ENCODE data around the gene CRTC2.

CRTC2 gene

DNA sequence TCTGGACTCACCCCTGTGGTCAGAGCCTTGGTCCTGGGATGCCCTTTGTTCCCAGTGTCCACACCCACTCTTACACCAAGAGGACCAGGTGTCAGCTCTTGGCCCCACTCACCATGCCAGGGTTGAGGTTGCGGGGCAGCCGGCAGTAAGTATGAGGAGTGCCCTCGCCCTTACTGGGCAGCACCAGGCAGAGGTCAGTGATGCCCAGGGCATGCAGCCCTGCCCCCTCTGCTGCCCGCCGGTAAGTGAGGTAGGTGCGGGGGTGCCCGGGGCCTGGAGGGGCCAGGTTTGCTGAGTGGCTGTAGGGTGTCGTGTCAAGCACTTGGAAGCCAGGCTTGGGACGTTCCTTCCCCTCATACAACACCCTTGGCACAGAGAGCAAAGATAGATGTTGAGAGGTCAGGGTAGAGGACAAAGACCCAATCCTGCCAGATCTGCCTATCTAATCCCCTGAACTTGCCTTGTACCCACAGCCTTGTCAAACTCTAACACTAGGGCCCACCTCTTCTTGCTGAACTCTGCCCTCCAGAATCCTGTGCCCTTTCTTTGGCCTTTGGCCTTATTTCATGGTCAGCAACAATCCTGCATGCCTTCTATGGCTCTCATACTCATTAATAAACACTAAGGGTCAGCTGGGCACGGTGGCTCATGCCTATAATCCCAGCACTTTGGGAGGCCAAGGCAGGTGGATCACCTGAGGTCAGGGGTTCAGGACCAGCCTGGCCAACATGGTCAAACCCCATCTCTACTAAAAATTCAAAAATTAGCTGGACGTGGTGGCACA lies 15.5 kb downstream of the CRTC2 start:
- Histone ChIP-seq H3K36me3 (ENCODE audit: control insufficient read depth, insufficient read depth, low read length) (peaks cover 28% of the 10 kb centered on the region), H3K9ac (ENCODE audit: low read depth, low read length) (no peak overlapping the region)

DNA sequence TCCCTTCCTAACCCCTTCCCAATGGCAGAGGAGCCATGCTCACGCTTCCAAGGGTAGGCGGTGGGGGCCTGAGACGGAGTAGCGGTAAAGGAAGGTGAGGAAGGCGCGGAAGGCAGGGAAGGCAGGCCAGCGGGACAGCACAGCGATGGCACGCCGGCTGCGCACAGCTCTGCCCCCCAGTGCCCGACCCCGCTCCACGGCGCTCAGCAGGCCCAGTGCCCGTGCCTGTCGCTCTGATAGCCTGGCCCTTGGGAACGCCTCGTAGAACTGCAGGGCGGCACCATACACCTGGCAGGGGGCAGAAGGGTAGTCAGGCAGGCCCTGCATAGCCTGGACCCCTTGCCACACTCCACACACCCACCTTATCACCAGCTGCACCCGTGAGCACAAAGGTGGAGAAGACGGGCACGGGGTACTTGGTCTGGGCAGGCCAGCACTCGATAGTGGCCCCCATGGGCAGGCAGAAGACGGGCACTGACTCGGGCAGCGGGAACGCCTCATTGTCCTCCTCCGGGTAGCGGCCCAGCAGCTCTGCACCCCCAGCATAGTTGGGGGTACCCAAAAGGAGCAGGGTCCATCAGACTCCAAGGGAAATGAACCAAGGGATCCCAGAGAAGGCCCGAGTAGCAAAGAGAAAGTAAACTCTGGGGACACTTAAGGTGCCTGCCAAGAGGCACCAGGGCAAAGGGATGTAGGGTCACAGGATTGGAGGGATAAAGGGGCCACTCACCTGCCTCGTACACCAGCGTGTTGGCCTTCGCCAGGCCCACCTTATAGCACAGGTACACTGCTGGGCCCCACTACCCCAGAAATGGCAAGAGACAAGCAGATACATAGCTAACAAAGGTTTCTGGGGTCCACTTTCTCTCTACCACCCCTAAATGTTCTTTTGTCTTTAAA lies 16.3 kb downstream of the CRTC2 start:
- Histone ChIP-seq H3K27me3 (ENCODE audit: control insufficient read depth, insufficient read depth, low read length) (no peaks in the 10 kb centered on the region), H3K9me3 (ENCODE audit: control insufficient read depth, insufficient read depth, low read length) (no peaks in the 10 kb centered on the region), H3K4me3 (ENCODE audit: low read depth, low read length) (no peak overlapping the region), H3K9ac (ENCODE audit: low read depth, low read length) (no peak overlapping the region), H3K4me1 (ENCODE audit: control insufficient read depth, insufficient read depth, low read length) (peaks cover 4% of the 10 kb centered on the region), H3K36me3 (ENCODE audit: control insufficient read depth, insufficient read depth, low read length) (peaks cover 37% of the 10 kb centered on the region)

More for the DNA sequence above, 15.5 kb downstream of the CRTC2 start:
- Histone ChIP-seq H3K4me1 (ENCODE audit: control insufficient read depth, insufficient read depth, low read length) (peaks cover 4% of the 10 kb centered on the region), H3K27me3 (ENCODE audit: control insufficient read depth, insufficient read depth, low read length) (no peaks in the 10 kb centered on the region), H3K9me3 (ENCODE audit: control insufficient read depth, insufficient read depth, low read length) (no peaks in the 10 kb centered on the region), H3K4me3 (ENCODE audit: low read depth, low read length) (no peak overlapping the region)

DNA sequence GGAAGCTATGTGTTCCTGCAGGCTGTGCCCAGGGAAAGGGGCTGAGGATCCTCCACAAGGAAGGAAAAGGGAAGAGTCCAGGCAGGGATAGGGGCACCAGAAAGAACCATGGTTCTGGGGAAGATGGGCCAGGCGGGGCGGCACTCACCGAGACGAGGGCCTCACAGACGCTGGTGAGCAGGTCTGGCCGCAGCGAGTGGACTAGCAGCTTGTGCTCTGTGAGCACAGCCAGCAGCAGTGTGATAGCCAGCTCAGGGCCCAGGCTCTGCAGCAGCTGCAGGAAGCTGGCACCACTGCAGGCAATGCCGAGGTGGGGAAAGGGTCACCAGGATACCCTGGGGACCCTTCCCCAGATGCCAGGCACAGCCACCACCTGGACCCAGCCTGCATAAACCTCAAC lies 17.7 kb downstream of the CRTC2 start:
- Histone ChIP-seq H3K9ac (ENCODE audit: low read depth, low read length) (no peak overlapping the region), H3K9me3 (ENCODE audit: control insufficient read depth, insufficient read depth, low read length) (no peaks in the 10 kb centered on the region), H3K4me1 (ENCODE audit: control insufficient read depth, insufficient read depth, low read length) (peaks cover 4% of the 10 kb centered on the region), H3K36me3 (ENCODE audit: control insufficient read depth, insufficient read depth, low read length) (peaks cover 45% of the 10 kb centered on the region), H3K4me3 (ENCODE audit: low read depth, low read length) (no peak overlapping the region), H3K27me3 (ENCODE audit: control insufficient read depth, insufficient read depth, low read length) (no peaks in the 10 kb centered on the region)

DNA sequence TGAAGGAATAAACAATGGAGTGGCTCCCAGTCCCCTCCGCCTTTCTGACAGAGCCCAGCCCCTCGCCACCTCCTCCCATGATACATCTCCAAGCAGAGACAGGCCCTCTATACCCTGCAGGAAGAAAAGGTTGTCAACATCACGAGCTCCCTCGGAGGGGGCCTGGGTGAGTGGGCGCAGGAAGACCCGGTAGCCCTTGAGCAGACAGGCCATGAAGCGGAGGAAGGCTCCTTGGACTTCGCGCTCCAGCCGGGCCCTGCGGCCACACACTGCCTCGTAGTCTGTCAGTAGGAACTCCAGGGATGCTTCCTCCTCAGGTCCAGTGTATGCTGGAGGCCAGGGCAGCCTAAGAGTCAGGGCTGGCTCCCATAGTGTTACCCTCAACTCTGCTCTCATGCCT lies 18.9 kb downstream of the CRTC2 start:
- H3K9ac ChIP-seq (ENCODE audit: low read depth, low read length), result no peak overlapping the region
- H3K4me1 ChIP-seq (ENCODE audit: control insufficient read depth, insufficient read depth, low read length), result no peaks in the 10 kb centered on the region
- no peak overlapping the region for H3K4me3 ChIP-seq (ENCODE audit: low read depth, low read length)
- H3K27me3 ChIP-seq (ENCODE audit: control insufficient read depth, insufficient read depth, low read length), result no peaks in the 10 kb centered on the region
- peaks cover 54% of the 10 kb centered on the region for H3K36me3 ChIP-seq (ENCODE audit: control insufficient read depth, insufficient read depth, low read length)
- H3K9me3 ChIP-seq (ENCODE audit: control insufficient read depth, insufficient read depth, low read length), result no peaks in the 10 kb centered on the region

DNA sequence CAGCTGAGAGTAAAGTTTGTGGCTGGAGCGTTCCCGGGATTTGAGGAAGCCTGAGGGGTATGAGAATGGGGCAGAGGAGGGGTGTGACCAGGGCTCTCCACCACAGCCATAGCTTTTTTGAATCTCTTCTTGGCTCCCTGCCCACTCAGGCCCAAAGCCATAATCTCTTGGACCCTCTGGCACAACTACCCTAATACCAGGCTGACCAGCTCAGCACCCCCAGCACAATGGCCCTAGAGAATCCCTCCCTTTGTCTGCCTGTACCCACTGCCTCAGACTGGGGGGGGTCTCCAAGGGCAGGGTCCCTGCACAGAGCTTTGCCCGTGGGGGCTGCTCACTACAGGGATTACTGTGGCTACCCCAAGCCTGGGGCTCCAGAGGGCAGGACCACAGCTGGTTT lies 19.4 kb downstream of the CRTC2 start:
- Histone ChIP-seq H3K36me3 (ENCODE audit: control insufficient read depth, insufficient read depth, low read length) (peaks cover 57% of the 10 kb centered on the region), H3K9ac (ENCODE audit: low read depth, low read length) (no peak overlapping the region), H3K9me3 (ENCODE audit: control insufficient read depth, insufficient read depth, low read length) (no peaks in the 10 kb centered on the region)

DNA sequence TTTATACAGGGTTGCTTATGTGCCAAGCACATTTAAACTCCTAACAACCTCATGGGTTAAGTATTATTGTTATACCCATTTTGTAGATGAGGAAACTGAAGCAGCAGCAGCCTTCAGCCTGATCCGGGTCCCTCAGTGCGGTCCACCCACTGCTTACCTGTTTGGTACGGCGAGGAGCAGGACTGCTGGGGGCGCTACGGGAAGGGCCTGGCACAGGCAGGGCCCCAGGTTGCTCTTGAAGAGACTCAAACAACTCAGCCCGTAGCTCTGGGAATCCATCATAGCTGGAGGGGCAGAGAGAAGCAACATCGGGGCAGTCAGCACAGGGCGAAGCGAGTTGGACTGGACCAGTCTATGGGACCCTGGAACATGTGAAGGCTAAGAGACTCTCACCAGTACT lies 21.1 kb downstream of the CRTC2 start:
- H3K9ac ChIP-seq (ENCODE audit: low read depth, low read length), result no peak overlapping the region
- no peaks in the 10 kb centered on the region for H3K27me3 ChIP-seq (ENCODE audit: control insufficient read depth, insufficient read depth, low read length)
- no peaks in the 10 kb centered on the region for H3K4me1 ChIP-seq (ENCODE audit: control insufficient read depth, insufficient read depth, low read length)
- H3K9me3 ChIP-seq (ENCODE audit: control insufficient read depth, insufficient read depth, low read length), result no peaks in the 10 kb centered on the region
- no peak overlapping the region for H3K4me3 ChIP-seq (ENCODE audit: low read depth, low read length)
- H3K36me3 ChIP-seq (ENCODE audit: control insufficient read depth, insufficient read depth, low read length), result peaks cover 69% of the 10 kb centered on the region

More for the DNA sequence above, 19.4 kb downstream of the CRTC2 start:
- H3K4me1 ChIP-seq (ENCODE audit: control insufficient read depth, insufficient read depth, low read length), result no peaks in the 10 kb centered on the region
- no peaks in the 10 kb centered on the region for H3K27me3 ChIP-seq (ENCODE audit: control insufficient read depth, insufficient read depth, low read length)
- no peak overlapping the region for H3K4me3 ChIP-seq (ENCODE audit: low read depth, low read length)

DNA sequence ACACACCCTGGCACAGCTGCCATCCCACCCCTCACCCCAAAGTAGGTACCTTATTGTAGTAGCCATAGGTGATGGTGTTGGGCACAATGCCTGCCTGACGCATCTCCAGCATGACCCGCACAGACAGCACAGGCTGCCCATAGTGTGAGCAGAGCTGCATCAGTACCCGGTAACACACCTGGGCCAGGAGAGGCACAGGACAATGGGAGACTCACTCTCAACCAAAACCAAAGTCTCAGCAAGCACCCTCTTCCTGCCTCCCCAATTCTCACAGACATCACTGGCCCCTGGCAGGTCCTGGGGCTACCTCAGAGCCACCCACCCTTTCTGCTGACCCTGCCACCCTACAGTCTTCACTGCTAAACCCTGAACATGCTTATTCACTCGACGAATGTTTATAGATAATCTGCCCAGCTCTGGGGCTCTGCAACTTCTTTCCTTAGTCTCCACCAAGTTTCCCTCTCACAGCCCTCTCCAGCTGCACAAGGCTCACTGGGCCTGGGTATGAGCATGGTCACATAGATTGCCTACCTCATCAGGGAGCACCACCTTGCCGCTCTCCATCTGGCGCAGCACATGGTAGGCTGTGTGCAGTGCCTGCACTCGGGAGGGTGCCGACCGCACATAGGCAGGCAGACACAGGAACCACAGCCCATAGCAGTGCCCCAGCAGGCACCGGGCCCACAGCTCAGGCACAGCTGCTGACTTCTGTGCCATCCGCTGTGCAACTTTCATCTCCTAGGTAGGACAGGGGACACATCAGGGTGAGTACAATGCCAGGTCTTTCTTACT lies 22.2 kb downstream of the CRTC2 start:
- Histone ChIP-seq H3K36me3 (ENCODE audit: control insufficient read depth, insufficient read depth, low read length) (peaks cover 72% of the 10 kb centered on the region), H3K27me3 (ENCODE audit: control insufficient read depth, insufficient read depth, low read length) (no peaks in the 10 kb centered on the region), H3K9ac (ENCODE audit: low read depth, low read length) (no peak overlapping the region), H3K4me3 (ENCODE audit: low read depth, low read length) (no peak overlapping the region), H3K9me3 (ENCODE audit: control insufficient read depth, insufficient read depth, low read length) (no peaks in the 10 kb centered on the region), H3K4me1 (ENCODE audit: control insufficient read depth, insufficient read depth, low read length) (no peaks in the 10 kb centered on the region)

DNA sequence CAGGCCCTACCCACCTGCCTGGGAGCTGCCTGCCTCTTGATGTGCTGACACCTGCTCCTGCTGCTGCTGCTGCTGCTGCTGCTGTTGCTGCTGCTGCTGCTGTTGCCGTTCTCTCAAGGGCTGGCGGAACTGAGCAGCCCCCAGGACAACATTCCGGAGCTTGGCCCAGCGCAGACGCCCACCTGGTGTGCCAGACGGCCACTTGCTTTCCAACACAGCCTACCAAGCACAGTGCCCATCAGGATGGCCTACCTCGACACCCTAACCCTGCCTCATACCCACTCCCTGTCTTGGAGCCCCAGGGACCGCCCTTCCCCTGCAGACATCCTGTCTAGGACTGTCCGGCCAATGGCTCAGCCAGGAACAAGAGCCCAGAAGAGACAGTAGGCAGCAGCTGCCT lies 23.7 kb downstream of the CRTC2 start:
- Histone ChIP-seq H3K4me3 (ENCODE audit: low read depth, low read length) (no peak overlapping the region), H3K9me3 (ENCODE audit: control insufficient read depth, insufficient read depth, low read length) (no peaks in the 10 kb centered on the region), H3K36me3 (ENCODE audit: control insufficient read depth, insufficient read depth, low read length) (peaks cover 69% of the 10 kb centered on the region), H3K9ac (ENCODE audit: low read depth, low read length) (no peak overlapping the region), H3K4me1 (ENCODE audit: control insufficient read depth, insufficient read depth, low read length) (no peaks in the 10 kb centered on the region), H3K27me3 (ENCODE audit: control insufficient read depth, insufficient read depth, low read length) (no peaks in the 10 kb centered on the region)

DNA sequence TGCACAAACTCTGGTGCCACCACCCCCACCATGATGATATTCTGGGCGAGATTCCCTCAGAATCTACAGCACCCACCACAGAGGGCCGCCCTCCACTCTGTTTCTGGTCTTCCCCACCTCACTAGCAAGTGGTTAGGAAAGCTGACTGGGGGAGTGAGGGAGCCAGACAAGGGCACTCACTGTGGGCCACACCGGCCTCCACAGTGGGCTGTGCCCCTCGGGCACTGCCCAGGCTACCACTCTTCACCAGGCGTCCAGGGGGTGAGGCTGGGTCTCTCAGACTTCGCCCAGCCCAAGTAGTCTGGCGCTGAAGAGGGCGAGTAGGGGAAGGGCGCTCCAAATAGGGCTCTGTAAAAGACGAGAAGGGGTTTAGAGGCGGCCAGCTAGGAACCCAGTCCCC lies 24.5 kb downstream of the CRTC2 start:
- no peaks in the 10 kb centered on the region for H3K27me3 ChIP-seq (ENCODE audit: control insufficient read depth, insufficient read depth, low read length)
- peaks cover 66% of the 10 kb centered on the region for H3K36me3 ChIP-seq (ENCODE audit: control insufficient read depth, insufficient read depth, low read length)
- H3K9ac ChIP-seq (ENCODE audit: low read depth, low read length), result no peak overlapping the region
- H3K9me3 ChIP-seq (ENCODE audit: control insufficient read depth, insufficient read depth, low read length), result no peaks in the 10 kb centered on the region
- no peaks in the 10 kb centered on the region for H3K4me1 ChIP-seq (ENCODE audit: control insufficient read depth, insufficient read depth, low read length)
- H3K4me3 ChIP-seq (ENCODE audit: low read depth, low read length), result no peak overlapping the region

DNA sequence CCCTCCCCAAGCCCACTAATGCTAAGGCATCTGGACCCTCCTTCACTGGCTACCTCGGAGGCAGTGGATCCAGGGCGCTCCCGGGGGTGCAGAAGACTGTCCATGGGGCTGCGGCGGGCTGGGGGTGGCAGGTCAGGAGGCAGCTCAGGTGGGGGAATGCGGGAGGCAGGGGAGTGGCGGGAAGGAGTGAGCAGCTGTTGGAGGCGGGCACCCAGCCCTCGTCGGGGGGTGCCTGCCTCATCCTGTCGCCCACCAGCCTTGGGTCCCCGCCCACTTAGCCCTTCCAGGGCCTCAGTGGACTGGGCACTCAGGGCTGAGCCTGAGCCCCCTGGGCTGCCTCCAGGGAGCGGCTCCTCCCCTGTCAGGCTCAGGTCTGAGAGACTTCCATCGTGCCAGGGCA lies 25.0 kb downstream of the CRTC2 start:
- Histone ChIP-seq H3K36me3 (ENCODE audit: control insufficient read depth, insufficient read depth, low read length) (peaks cover 66% of the 10 kb centered on the region), H3K4me3 (ENCODE audit: low read depth, low read length) (no peak overlapping the region), H3K9ac (ENCODE audit: low read depth, low read length) (no peak overlapping the region), H3K27me3 (ENCODE audit: control insufficient read depth, insufficient read depth, low read length) (no peaks in the 10 kb centered on the region), H3K9me3 (ENCODE audit: control insufficient read depth, insufficient read depth, low read length) (no peaks in the 10 kb centered on the region), H3K4me1 (ENCODE audit: control insufficient read depth, insufficient read depth, low read length) (no peaks in the 10 kb centered on the region)
